ENCODE results near the gene GBX1.

Gene GBX1

GRCh38 chr7:151209588-151209987 lies 42.1 kb upstream of the GBX1 start:
- H3K4me3 ChIP-seq (replicated peaks; ENCODE audit: low read depth, low read length) = no peak overlapping the region
- TF ChIP-seq CTCF (IDR thresholded peaks at IDR 0.05; ENCODE audit: low read length, missing control alignments) = no peak
- no peak for DNase-seq (ENCODE audit: low read depth)

DNA sequence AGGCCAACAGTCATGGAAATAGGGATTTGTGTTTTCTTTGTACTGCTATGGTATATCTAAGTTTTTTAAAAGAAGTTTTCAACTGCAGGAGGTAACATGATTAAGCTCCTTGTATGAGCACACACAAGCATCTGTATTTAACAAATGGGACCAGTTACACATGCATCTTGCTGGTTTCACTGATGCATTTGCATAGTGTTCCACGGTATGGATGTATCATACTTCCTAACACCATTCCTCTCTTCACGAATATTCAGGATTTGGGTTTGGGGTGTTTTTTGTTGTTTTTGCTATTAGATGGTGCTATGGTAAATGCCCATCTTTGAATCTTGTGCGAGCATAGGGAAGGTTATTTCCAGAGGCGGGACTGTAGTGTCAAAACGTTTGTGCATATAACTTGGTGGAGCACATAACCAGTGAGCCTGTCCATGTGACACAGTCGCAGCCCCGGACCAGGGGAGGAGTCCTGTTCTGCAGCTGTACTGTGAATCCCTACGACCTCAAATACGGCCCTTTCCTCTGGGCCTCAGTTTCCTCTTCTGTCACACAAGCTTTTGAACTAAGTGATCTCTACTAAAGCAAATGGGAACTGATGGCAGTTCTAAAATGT lies 40.9 kb upstream of the GBX1 start:
- no peak for TF ChIP-seq CTCF (IDR thresholded peaks at IDR 0.05; ENCODE audit: low read length, missing control alignments)
- no peak overlapping the region for H3K4me3 ChIP-seq (replicated peaks; ENCODE audit: low read depth, low read length)
- DNase-seq (ENCODE audit: low read depth) = no peak

DNA sequence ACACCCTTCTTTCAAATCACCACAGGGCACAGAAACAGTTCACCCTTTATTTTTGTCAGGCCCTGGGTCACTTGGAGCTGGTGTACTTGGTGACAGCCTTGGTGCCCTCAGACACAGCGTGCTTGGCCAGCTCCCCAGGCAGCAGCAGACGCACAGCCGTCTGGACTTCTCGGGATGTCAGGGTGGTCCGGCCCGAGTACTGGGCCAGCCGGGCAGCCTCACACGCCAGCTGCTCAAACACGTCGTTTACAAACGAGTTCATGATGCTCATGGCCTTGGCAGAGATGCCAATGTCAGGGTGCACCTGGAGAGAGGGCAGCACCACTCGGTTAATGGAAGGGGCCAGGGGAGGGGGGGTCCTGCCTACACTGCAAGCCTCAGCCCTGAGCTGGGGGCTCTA lies 40.3 kb upstream of the GBX1 start:
- no peak for DNase-seq (ENCODE audit: low read depth)
- no peak for TF ChIP-seq CTCF (IDR thresholded peaks at IDR 0.05; ENCODE audit: low read length, missing control alignments)
- H3K4me3 ChIP-seq (replicated peaks; ENCODE audit: low read depth, low read length) = no peak overlapping the region

- DNase-seq (ENCODE audit: low read depth) = no peak
- no peak for TF ChIP-seq CTCF (IDR thresholded peaks at IDR 0.05; ENCODE audit: low read length, missing control alignments)
- no peak overlapping the region for H3K4me3 ChIP-seq (replicated peaks; ENCODE audit: low read depth, low read length)
Observed at GRCh38 chr7:151207315-151207714, 39.8 kb upstream of the GBX1 start.

DNA sequence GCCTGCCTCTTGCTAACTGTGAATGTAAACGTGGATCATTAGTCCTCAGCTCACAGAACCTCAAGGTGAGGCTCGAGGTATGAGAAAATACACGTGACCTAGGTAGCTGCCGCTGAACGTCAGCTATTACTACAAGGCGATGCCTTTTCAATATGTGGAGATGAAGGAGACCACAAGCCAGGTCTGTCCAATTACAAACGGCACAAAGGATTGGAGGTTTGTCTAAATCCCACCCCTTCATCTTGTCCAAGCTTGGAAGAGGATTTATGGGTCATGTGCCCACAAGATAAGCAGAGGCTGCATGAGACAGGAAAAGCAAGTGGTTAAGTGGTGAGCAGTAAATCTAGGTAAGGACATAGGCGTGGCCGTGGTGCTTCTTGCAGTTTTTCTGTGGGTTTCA lies 39.4 kb upstream of the GBX1 start:
- DNase-seq (ENCODE audit: low read depth) = no peak
- H3K4me3 ChIP-seq (replicated peaks; ENCODE audit: low read depth, low read length) = no peak overlapping the region
- TF ChIP-seq CTCF (IDR thresholded peaks at IDR 0.05; ENCODE audit: low read length, missing control alignments) = no peak

DNA sequence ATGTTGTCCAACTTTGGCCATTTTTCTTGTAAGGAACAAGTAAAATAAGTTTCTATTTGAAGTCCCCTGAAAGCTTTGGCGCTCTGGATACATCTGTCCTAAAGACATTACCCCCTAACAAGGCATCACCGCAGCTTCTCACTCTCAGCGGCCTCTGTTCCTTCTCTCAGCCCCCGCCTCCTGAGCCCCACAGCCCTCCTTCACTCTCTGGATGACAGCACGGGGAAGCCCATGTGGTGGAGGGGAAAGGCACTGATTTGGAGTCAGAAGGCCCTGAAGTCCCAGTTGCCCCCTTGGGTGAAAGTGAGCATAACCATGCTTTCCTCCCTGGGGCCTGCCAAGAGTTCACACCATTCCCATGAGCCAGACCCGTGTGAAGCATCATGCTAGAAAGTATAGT lies 38.2 kb upstream of the GBX1 start:
- TF ChIP-seq CTCF (IDR thresholded peaks at IDR 0.05; ENCODE audit: low read length, missing control alignments) = no peak
- no peak for DNase-seq (ENCODE audit: low read depth)
- no peak overlapping the region for H3K4me3 ChIP-seq (replicated peaks; ENCODE audit: low read depth, low read length)

- DNase-seq (ENCODE audit: low read depth) = no peak
- TF ChIP-seq CTCF (IDR thresholded peaks at IDR 0.05; ENCODE audit: low read length, missing control alignments) = no peak
- H3K4me3 ChIP-seq (replicated peaks; ENCODE audit: low read depth, low read length) = no peak overlapping the region
Observed at GRCh38 chr7:151204383-151205032, 37.0 kb upstream of the GBX1 start.
